NCI-H82 treated with DMSO at 0.1 percent for 48 hours (cell line): Measurements from ENCODE around the gene GRK6.

Source experiments
- DNase-seq: peaks from one replicate; lab custom pipeline; 2025; ENCODE audit not compliant: unreplicated experiment; lab: John Stamatoyannopoulos, UW

GRK6 gene

DNA sequence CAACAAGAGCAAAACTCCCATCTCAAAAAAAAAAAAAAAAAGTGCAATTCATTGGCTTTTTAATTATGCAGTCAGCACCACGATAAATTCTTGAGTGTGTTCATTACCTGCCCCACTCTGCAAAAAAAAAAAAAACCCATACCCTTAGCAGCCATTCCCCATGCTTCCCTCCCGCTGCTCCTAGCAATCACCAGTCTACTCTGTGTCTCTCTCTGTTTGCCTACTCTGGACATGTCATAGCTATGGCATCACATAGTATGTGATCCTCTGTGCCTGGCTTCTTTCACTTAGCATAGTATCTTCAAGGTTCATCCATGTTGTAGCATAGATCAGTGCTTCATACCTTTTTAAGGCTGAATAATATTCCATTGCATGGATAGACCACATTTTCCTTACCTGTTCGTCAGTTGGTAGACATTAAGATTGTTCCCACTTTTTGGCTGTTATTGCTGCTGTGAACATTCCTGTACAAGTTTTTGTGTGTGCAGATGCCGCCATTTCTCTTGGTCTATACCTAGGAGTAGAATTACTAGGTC lies 13.1 kb downstream of the GRK6 start:
- no peak for DNase-seq

DNA sequence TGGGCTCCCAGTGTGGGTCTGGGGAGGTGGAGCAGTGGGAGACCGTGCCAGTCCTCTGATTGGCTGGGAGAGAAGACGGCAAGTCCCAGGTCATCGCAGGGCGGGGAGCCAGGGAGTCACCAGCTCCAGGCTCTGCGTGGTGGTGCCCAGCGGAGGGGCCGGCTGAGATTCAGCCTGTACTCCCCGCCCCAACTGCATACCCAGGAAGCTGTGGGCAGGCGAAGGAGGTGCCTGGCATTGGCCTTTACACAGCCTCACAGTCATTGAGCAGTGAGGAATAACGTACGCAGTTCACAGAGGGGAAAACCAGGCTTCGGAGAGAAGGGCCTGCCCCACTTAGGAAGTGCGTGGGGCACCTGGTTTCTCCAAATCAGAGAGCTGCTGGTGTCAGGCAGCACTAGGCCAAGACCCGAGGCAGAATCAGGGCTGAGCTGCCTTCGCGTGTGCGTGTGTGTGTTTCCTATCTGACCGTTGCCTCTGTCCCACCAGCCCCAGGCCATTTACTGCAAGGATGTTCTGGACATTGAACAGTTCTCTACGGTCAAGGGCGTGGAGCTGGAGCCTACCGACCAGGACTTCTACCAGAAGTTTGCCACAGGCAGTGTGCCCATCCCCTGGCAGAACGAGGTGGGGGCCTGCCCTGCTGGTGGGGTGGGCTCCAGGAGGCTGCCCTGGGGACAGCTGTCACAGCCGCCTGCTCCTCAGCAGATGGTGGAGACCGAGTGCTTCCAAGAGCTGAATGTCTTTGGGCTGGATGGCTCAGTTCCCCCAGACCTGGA lies 13.9 kb downstream of the GRK6 start:
- no peak for DNase-seq

GRCh38 chr5:177440990-177441780 lies 14.7 kb downstream of the GRK6 start:
- no peak for DNase-seq

- no peak for DNase-seq
Observed at GRCh38 chr5:177442066-177442826, 15.8 kb downstream of the GRK6 start.

DNA sequence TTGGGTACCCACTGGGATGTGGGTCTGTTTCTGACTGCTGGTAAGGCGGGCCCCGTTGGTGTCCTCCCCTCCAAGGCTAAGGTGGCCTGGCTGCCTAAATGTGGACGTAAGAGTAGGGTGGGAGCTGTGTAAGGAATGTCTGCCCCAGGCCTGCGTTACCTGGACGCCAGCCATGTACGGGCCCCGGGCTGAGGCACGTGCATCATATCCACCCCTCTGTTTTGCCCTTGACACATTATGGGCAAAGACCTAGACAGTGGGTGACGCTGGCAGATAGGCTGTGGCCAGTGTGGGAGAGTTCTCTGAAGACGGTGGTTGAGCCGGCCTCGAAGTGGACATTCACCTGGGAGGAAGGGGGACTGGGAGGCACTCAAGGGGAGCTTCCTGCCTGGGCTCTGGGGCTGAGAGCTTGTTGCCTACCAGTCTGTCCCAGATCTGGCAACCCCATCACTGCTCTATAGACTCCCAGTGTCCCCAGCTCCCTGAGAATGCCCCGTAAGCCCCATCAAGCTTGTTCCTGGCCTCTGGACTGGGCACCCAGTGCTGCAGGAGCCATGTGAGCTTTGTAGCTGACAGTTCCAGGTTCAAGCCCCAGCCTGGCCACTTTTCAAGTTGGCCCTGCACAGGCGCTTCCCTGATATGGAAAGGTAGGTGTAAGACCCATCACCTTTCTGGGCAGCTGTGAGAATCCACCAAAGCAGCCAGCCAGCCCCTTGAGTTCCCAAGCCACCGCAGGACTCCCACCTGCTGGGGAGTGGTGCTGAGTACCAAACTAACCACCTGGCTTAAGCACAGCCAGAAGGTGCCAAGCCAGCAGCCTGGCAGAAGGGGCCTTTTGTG lies 16.9 kb downstream of the GRK6 start:
- no peak for DNase-seq

DNA sequence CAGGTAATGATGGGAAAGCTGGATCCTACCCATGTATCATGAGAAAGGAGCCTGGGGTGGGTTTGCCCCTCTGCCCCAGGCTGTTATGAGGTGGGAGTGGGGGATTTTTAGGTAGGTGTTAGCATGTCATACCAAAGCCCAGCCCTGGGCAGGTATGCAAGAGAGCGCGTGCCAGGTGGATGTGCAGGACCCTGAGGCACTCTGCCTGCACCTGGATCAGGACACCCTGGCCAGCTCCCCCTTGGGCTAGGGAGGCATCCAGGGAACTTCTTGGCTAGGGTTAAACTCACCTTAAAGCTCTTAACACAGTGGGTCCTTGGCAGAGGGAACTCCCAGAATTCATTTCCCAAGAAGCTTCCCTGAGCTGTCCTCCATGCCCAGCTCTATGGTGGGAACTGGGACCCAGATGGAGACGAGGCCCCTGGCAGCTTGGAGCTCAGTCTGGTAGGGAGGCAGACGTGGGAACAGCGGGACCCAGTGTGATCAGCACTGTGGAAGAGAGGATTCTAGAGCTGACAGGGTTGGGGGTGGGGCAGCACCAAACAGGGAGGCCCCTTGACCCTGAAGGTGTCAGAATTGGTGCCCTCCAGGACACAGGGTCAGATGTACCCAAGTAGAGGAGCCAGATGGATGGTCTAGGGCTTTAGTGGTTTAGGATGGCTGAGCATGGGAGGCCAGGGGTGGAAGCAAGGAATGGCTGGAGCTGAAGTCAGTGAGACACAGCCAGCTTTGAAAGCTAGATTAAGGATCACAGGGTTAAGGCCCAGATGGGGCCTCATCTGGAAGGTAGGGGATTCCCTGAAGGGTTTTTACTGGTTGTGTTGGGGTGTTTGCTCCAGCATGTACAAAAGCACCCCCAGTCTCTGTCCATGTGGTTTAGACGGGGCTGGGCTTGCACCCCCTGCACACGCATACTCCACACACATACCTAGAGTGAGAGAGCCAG lies 17.9 kb downstream of the GRK6 start:
- no peak for DNase-seq

GRCh38 chr5:177445052-177445916 lies 18.8 kb downstream of the GRK6 start:
- no peak for DNase-seq

DNA sequence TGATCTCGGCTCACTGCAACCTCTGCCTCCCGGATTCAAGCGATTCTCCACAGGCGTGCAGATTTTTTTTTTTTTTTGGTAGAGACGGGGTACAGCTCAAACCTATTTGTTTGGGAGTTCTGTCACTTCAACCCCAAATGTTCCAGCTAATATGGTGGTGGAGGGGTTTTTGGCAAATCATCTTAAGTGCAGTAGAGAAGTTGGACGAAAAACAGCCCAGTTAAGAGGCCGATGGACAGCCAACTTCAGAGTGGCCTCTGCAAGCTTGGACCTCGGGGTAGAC lies 19.4 kb downstream of the GRK6 start:
- no peak for DNase-seq

DNA sequence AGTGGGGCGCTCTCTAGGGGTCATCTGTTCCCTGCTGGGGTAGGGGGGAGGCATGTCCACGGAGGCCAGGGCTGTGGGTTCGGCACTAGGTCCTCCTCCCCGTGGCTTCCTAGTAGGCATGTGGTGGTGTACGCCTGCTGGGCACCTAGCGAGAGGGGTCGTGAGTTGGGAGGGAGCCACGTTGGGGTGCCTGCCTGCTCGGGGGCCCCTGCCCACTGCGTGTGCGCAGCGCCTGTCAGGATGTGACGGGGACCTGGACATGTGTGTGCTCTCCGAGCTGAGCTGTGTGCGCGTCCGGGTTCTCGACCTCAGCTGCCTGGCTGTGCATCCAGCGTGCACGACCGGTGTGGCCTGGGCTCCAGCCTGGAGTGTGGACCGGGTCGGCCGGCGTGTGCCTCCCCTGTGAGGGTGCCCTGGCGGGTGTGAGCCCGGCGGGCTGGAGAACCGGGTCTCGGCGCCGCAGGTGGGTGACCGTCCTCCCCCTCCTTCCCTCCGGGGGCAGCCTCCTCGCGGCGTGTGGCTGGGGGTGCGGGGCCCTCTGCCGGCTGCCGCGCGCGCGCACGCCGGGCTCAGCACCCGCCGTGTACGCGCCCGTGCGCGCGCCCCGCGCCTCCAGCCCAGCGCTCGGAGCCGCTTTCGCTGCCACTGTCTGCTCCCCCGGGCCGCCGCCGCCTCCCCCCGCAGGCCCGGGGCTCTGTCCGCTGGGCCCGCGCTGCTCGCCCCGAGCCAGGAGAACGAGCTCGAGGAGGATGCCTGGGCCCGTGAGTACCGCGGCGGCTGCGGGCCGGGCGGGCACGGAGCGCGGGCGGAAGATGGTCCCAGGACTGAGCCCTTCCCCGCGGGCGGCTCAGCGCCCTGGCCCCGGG lies 20.0 kb downstream of the GRK6 start, which contains the start of gene PRR7:
Gene PRR7 (plus strand): TSS at position 615 of the 866 bp plus-strand sequence. CDS start 8,254 bp downstream, outside the sequence.
- DNase-seq: no peak

DNA sequence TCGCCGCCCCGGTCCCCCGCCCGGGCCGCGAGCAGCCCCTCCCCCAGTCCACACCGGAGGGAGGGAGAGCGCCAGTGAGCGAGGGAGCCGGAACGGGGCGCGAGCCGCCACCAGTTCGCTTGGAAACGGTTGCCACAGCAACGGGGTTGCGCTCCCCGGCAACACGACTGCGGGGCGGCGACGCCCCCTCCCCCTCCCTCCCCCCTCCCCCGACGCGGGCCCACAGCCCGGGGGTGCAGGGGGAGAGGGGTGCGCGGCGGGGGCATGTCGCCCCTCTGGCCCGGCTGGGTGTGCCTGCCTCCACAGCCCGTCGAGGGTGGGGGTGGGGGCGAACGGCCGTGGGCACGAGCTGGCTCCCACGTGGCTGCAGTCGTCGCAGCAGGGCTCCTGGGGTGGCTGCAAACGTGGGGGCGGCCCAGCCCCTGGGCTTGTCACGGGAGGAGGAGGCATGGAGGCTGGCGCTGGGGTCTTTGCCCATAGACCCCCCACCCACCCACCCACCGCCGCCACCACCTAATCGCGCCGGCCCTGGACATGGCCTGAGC lies 20.7 kb downstream of the GRK6 start:
- no peak for DNase-seq

DNA sequence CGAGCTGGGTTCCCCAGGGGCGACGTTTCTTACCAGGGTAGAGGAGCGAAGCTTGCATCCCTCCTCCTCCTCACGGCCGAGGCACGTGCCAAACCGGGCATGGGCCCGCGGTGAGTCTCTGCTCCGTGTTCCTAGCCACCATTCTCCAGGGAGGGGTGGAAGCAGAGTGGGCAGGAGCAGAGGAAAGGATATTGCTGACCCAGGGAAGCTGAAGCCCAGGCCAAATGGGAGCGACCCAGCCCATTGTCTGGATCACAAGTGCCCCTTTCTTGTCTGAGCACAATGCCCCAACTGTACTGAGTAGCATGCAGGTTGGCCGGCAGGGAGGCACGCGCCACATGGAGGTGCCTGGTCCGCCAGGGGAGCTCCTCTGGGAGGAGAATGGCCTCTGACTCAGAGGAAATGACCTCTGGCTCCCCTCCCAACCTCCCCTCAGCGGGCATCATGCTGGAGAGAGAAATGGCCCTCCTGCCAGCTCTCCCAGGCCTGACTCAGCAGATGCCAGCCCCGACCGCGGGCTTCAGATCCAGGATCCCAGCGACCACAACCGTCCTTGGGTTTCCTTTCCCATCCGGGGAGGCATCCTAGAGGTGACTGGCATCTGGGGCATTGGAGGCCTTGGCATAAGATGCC lies 21.3 kb downstream of the GRK6 start:
- DNase-seq: no peak

DNA sequence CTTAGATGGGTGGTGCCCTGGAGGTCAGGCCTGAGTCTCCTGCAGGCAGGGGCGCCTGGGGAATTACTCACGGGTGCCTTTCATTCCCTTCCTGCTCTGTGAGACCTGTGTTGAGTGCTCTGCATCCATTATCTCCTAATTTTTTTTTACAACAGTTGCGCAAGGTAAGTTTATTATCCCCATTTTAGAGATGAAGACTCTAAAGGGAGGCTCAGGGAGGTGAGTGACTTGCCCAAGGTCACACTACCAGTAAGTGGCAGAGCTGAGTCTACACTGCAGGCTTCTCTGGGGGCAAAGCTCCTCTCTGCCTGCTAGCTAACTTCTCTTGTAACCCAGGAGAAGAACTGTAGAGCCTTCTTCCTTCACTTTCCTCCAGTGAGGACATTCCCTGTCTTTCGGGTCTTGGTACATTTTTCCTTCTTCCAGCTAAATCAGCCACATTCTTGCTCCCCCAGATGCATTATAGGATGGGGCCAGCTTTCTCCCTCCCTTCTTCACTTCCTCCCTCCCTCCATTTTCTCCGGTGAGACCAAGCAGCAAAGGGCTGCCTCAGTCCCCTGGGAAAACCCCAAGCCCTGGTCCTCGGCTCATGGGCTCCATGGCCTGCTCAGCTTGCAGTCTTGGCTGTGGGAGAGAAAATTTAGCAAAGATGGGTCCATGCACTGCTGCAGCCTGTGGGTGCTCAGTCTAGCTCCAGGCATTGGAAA lies 21.9 kb downstream of the GRK6 start:
- DNase-seq: no peak

DNA sequence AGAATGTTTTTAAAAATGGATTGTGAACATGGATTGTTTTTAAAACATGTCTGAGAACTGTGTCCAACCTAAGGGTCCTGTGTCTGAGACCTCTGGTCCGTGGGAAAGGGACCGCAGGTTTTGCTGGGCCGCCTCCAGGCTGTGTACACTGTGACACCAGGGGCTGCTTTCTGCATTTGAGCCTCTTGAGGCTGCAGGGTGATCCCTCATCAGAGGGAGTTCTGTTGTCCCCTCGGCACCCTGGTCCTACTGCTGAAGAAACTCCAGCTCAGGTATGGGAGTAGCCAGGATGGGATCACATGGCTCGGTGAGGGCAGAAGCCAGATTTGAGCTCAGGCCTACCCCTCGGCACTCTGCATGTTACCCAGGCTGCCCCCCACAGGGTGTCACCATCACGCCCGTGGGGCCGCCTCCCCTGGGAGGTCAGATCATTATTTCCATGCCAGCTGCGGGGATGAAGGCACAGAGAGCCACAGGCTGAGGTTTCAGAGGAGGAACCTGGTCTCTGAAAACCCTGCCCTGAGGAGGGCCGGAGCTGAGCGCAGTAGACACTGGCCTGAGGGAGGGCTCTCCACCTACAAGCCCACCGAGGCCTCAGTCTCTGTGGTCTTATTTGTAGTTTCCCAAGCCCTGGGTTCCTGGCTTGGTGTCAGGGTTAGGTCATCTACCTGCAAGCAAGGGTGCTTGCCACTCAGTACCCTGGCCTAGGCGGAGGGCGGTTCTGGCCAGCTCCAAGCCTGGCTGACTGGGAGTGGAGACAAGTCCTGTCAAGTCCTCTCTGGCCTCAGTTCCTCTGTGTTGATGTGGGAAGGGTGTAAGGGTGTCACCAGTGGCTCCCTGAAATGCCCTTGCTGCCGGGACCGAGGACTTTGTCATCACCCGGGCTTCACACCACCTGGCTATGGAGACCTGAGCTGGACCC lies 22.9 kb downstream of the GRK6 start:
- no peak for DNase-seq

DNA sequence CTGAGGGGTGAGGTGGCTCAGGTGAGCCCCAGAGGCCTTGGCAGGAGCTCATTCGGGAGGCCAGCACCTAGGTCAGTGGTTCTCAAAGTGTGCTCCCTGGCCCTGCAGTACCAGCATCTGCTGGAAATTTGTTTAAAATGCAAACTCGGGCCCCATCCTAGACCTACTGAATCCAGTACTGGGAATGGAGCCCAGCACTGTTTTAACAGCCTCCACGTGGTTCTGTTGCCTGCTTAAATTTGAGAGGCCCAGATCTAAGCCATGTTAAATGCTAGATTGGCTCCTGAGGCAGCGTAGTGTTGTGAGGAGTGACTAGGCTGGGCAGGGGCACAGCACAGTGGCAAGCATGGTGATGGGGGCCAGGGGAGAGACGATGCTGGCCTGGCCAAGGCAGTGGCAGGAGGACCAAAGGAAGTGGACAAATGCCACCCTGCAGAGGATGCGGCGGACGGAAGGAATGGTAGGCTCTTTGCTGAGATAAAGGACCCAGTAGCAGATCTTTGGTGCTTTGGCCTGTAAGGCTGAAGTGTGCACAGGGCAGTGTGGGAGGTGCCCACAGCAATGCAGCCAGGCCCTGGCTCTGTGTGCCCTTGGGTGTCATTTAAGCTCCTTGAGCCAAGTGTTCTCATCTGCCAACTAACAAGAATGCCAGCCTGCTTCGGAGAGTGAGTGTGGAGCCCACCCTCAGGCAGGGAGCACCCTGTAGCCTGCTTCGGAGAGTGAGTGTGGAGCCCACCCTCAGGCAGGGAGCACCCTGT lies 24.4 kb downstream of the GRK6 start:
- no peak for DNase-seq
